GM20000 (cell line): ENCODE data around the gene RAB27A.

ENCODE experiments used
- DNase-seq: peaks from one replicate; pipeline ENCODE4 v3.0.0; 2012; ENCODE audit warnings: low spot score
- CTCF ChIP-seq: IDR thresholded peaks from 2 replicates; pipeline ENCODE4 v1.5.1; 2012; ENCODE audit warnings: mild to moderate bottlenecking, control low read depth; ENCODE audit errors: extremely low read depth, missing control alignments

Gene RAB27A

GRCh38 chr15:55247311-55247710 lies 42.3 kb downstream of the RAB27A start:
- TF ChIP-seq CTCF, result no peak
- no peak for DNase-seq

- no peak for TF ChIP-seq CTCF
- no peak for DNase-seq
These were observed 43.0 kb downstream of the RAB27A start for GRCh38 chr15:55246567-55246966.

GRCh38 chr15:55245059-55245458 lies 44.6 kb downstream of the RAB27A start:
- no peak for DNase-seq
- TF ChIP-seq CTCF, result no peak

DNA sequence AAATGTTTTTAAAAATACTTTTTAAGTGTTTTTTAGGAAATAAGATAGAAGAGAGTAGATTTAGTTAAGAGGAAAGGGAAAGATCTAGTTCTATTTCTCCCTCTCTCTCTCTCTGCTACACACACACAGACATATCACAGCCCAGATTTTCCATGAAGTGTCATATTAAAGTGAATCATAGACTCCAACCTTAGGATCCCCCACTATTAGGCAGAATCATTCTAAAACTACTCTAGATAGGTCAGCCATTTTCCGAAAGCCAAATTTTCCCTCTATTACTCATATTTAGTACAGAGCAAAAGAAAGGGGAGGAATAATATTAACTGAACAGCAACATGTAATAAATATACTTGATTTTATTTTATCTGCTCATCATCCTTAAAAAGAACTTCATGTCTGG lies 47.7 kb downstream of the RAB27A start:
- DNase-seq, result no peak
- TF ChIP-seq CTCF, result no peak

DNA sequence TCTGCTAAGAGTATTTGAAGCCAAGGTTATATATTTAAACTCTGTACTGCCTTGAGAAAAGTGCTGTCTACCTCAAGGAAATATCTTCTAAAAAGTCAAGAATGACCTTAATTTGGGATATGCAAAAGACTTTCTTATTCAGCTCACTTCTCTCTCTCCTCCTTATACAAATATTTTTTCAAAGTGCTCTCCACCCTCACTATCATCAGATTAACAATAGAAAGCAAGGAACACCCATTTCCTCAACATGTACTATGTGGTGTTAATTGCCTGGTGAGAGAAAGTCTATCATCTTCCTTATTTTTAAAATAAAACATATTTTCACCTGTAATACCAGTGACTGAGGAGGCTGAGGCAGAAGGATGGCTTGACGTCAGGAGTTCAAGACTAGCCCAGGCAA lies 48.4 kb downstream of the RAB27A start:
- no peak for TF ChIP-seq CTCF
- DNase-seq, result no peak

- TF ChIP-seq CTCF, result no peak
- no peak for DNase-seq
These were observed 49.4 kb downstream of the RAB27A start for GRCh38 chr15:55240125-55240760.

- no peak for TF ChIP-seq CTCF
These were observed 50.0 kb downstream of the RAB27A start for GRCh38 chr15:55239440-55240124.

More at GRCh38 chr15:55239440-55240124, 50.0 kb downstream of the RAB27A start:
- no peak for DNase-seq
